Ishikawa (cell line): ENCODE results near the gene CERT1.

ENCODE experiments used
- CEBPB ChIP-seq: IDR thresholded peaks from 2 replicates; pipeline ENCODE4 v1.6.1; 2012
- CREB1 ChIP-seq: IDR thresholded peaks from 2 replicates; pipeline ENCODE4 v1.6.1; 2012; ENCODE audit warnings: low read depth
- EGR1 ChIP-seq: IDR thresholded peaks from 2 replicates; pipeline ENCODE4 v1.6.1; 2012
- EP300 ChIP-seq: IDR thresholded peaks from 2 replicates; pipeline ENCODE4 v1.6.1; 2012; ENCODE audit warnings: borderline replicate concordance
- FOXM1 ChIP-seq: IDR thresholded peaks from 2 replicates; pipeline ENCODE4 v1.6.1; 2012; ENCODE audit warnings: low read depth, borderline replicate concordance
- NFIC ChIP-seq: IDR thresholded peaks from 2 replicates; pipeline ENCODE4 v1.6.1; 2012
- RAD21 ChIP-seq: IDR thresholded peaks from 2 replicates; pipeline ENCODE4 v1.6.1; 2012; ENCODE audit warnings: low read depth
- TAF1 ChIP-seq: IDR thresholded peaks from 2 replicates; pipeline ENCODE4 v1.6.1; 2012; ENCODE audit warnings: low read depth, mild to moderate bottlenecking
- TCF12 ChIP-seq: IDR thresholded peaks from 2 replicates; pipeline ENCODE4 v1.6.1; 2012; ENCODE audit warnings: low read depth
- TEAD4 ChIP-seq: IDR thresholded peaks from 2 replicates; pipeline ENCODE4 v1.6.1; 2012
- USF1 ChIP-seq: IDR thresholded peaks from 2 replicates; pipeline ENCODE4 v1.6.1; 2012
- YY1 ChIP-seq: IDR thresholded peaks from 2 replicates; pipeline ENCODE4 v1.6.1; 2012; ENCODE audit warnings: low read depth
- ZBTB7A ChIP-seq: IDR thresholded peaks from 2 replicates; pipeline ENCODE4 v1.6.1; 2012; ENCODE audit warnings: low read depth
- TF ChIP-seq, protein P1 (sequence below): IDR thresholded peaks from 2 replicates; pipeline ENCODE4 v1.6.1; 2012
- TF ChIP-seq, protein P2 (sequence below): IDR thresholded peaks from 2 replicates; pipeline ENCODE4 v1.6.1; 2012; ENCODE audit warnings: low read depth, mild to moderate bottlenecking

CERT1 gene

GRCh38 chr5:75552764-75553163, 41.3 kb upstream of the CERT1 start:
- TF ChIP-seq TCF12 = no peak
- no peak for TF ChIP-seq CREB1
- no peak for TF ChIP-seq NFIC
- no peak for TF ChIP-seq YY1
- TF ChIP-seq, protein P1, sequence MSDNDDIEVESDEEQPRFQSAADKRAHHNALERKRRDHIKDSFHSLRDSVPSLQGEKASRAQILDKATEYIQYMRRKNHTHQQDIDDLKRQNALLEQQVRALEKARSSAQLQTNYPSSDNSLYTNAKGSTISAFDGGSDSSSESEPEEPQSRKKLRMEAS = no peak
- no peak for TF ChIP-seq CEBPB
- TF ChIP-seq USF1 = no peak
- no peak for TF ChIP-seq EP300
- no peak for TF ChIP-seq RAD21
- TF ChIP-seq, protein P2, sequence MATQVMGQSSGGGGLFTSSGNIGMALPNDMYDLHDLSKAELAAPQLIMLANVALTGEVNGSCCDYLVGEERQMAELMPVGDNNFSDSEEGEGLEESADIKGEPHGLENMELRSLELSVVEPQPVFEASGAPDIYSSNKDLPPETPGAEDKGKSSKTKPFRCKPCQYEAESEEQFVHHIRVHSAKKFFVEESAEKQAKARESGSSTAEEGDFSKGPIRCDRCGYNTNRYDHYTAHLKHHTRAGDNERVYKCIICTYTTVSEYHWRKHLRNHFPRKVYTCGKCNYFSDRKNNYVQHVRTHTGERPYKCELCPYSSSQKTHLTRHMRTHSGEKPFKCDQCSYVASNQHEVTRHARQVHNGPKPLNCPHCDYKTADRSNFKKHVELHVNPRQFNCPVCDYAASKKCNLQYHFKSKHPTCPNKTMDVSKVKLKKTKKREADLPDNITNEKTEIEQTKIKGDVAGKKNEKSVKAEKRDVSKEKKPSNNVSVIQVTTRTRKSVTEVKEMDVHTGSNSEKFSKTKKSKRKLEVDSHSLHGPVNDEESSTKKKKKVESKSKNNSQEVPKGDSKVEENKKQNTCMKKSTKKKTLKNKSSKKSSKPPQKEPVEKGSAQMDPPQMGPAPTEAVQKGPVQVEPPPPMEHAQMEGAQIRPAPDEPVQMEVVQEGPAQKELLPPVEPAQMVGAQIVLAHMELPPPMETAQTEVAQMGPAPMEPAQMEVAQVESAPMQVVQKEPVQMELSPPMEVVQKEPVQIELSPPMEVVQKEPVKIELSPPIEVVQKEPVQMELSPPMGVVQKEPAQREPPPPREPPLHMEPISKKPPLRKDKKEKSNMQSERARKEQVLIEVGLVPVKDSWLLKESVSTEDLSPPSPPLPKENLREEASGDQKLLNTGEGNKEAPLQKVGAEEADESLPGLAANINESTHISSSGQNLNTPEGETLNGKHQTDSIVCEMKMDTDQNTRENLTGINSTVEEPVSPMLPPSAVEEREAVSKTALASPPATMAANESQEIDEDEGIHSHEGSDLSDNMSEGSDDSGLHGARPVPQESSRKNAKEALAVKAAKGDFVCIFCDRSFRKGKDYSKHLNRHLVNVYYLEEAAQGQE = no peak
- no peak for TF ChIP-seq EGR1
- TF ChIP-seq FOXM1 = no peak
- TF ChIP-seq ZBTB7A = no peak
- no peak for TF ChIP-seq TEAD4
- TF ChIP-seq TAF1 = no peak

- TF ChIP-seq NFIC (no peak), YY1 (no peak), TEAD4 (no peak), TCF12 (no peak), ZBTB7A (no peak)
Observed at GRCh38 chr5:75551471-75551870, 40.0 kb upstream of the CERT1 start.

- no peak for TF ChIP-seq TCF12
- TF ChIP-seq, protein P1 = no peak
- TF ChIP-seq, protein P2 = no peak
- TF ChIP-seq EP300 = no peak
- TF ChIP-seq CREB1 = no peak
- TF ChIP-seq YY1 = no peak
- TF ChIP-seq USF1 = no peak
- TF ChIP-seq NFIC = no peak
- no peak for TF ChIP-seq EGR1
- TF ChIP-seq ZBTB7A = no peak
Observed at GRCh38 chr5:75550597-75550996, 39.2 kb upstream of the CERT1 start.

- no peak for TF ChIP-seq CREB1
- TF ChIP-seq, protein P1 = peak; percentile 34; the same call in 1 of the 2 replicates
Observed at GRCh38 chr5:75547812-75548211, 36.4 kb upstream of the CERT1 start.

- no peak for TF ChIP-seq EP300
- TF ChIP-seq, protein P1 = no peak
- TF ChIP-seq FOXM1 = no peak
- no peak for TF ChIP-seq YY1
- TF ChIP-seq TCF12 = no peak
- TF ChIP-seq CEBPB = no peak
Observed at GRCh38 chr5:75546830-75547229, 35.4 kb upstream of the CERT1 start.

DNA sequence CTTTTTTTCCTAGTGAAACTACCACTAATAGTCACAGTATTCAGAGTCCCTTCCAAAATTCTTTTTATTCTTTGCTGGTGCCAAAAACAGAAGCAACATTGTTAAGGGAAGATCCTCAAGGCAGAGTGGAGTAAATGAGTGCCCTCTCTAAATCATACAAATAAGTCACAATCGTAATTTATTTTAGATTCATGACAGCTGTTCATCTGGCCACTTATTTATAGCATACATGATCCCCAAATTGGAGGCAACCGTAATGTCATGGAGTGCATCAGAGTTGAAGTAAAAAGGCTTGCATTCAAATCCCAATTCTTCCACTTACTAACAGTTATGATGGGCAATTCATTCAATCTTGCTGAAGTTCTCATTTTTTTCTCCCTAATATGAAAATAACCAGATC, 33.7 kb upstream of the CERT1 start:
- TF ChIP-seq, protein P2 = no peak
- no peak for TF ChIP-seq TCF12
- TF ChIP-seq ZBTB7A = no peak
- no peak for TF ChIP-seq CREB1
- TF ChIP-seq USF1 = no peak
